Nasal cavity respiratory epithelium epithelial cell of viscerocranial mucosa (primary cell): ENCODE results near the gene SPINK2. TPM values are rescaled to one million over a fixed set of nuclear protein-coding genes. Genes with fewer than 3 reads are reported as not detected.

Experiments
- total RNA-seq: library from RNA; depleted of rRNA; stranded (reverse); fragments of >200 nt; gene quantifications from 2 replicates; pipeline ENCODE4 v1.2.3, GENCODE V29; 2014

The SPINK2 gene, protein sequence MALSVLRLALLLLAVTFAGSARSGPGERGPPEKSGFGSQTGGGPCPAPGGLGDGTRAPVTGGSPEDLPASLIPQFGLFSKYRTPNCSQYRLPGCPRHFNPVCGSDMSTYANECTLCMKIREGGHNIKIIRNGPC
- 0.28 TPM in 1 of 2 replicates, not detected in the other for total RNA-seq

DNA sequence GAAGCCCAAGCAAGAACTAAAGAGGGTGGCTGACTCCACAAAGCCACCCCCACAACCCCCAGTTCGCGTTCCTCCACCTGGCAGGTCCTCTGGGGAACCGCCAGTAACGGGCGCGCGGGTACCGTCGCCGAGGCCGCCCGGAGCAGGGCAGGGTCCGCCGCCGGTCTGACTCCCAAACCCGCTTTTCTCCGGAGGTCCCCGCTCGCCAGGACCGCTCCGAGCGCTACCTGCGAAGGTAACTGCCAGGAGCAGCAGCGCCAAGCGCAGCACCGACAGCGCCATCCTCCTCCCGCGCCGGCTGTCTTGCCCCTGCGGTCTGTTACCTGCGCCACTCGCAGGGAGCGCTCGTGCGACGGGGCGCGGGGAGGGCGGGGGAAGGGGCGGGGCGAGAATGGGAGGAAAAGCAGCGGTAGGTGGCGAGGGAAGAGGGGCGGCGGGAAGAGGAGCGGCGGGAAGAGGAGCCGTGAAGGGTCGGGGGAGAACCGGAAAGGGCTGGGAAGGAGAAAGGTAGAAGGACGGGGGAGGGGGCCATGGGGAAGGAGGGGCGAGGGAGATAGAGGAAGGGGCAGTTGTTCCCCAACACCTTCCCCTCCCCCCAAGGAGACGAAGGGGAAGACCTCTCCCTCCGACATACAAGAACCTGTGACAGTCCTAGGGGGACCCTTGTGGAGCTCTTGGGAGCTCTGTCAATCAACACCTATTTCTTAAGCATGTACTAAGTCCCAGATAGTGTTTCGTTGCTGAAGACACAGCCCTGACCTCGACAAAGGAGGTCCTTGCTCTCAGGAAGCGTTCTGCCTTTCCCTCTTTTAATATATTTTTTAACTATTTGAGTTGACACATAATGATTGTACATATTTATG is at the start of gene SPINK2:
TSS of gene SPINK2 (minus strand) at position 321 of the 863 bp plus-strand sequence. CDS start at position 282, 39 bp downstream.

Other genes with a start within 250 kb of the SPINK2 start
- gene HOPX, start 140.4 kb downstream of the SPINK2 start, total RNA-seq: 19.6 and 86.5 TPM in 2 replicates
- 24.6 and 47.8 TPM in 2 replicates for gene REST, start 86.2 kb upstream of the SPINK2 start, total RNA-seq
- 17.1 and 18.4 TPM in 2 replicates for gene NOA1, start 155.9 kb upstream of the SPINK2 start, total RNA-seq
- 102 and 165 TPM in 2 replicates for gene POLR2B, start 157.2 kb upstream of the SPINK2 start, total RNA-seq